Measurements from ENCODE around the gene ARL5A.

The ARL5A gene

GRCh38 chr2:151816843-151817242 is 11.4 kb downstream of the ARL5A start:
- DNase-seq (ENCODE audit: low read depth, low spot score): no peak
- no peak overlapping the region for H3K4me3 ChIP-seq (ENCODE audit: low read depth, low read length)
- in situ Hi-C loops (cut with HindIII; ENCODE audit: low sequenced_read_pairs): no loop called here
- TF ChIP-seq CTCF (IDR thresholded peaks at IDR 0.05; ENCODE audit: low read depth, low read length): no peak

GRCh38 chr2:151815821-151816489 is 12.3 kb downstream of the ARL5A start:
- in situ Hi-C loops (cut with HindIII; ENCODE audit: low sequenced_read_pairs): no loop called here
- H3K4me3 ChIP-seq (ENCODE audit: low read depth, low read length): no peak overlapping the region
- DNase-seq (ENCODE audit: low read depth, low spot score): no peak
- TF ChIP-seq CTCF (IDR thresholded peaks at IDR 0.05; ENCODE audit: low read depth, low read length): no peak

GRCh38 chr2:151810489-151810888 is 17.7 kb downstream of the ARL5A start:
- H3K4me3 ChIP-seq (ENCODE audit: low read depth, low read length): no peak overlapping the region
- DNase-seq (ENCODE audit: low read depth, low spot score): no peak
- TF ChIP-seq CTCF (IDR thresholded peaks at IDR 0.05; ENCODE audit: low read depth, low read length): no peak
- in situ Hi-C loops (cut with HindIII; ENCODE audit: low sequenced_read_pairs): no loop called here

GRCh38 chr2:151809073-151809383 is 19.2 kb downstream of the ARL5A start:
- H3K4me3 ChIP-seq (ENCODE audit: low read depth, low read length): no peak overlapping the region
- TF ChIP-seq CTCF (IDR thresholded peaks at IDR 0.05; ENCODE audit: low read depth, low read length): no peak
- DNase-seq (ENCODE audit: low read depth, low spot score): no peak
- in situ Hi-C loops (cut with HindIII; ENCODE audit: low sequenced_read_pairs): no loop called here

- in situ Hi-C loops (cut with HindIII; ENCODE audit: low sequenced_read_pairs): no loop called here
- H3K4me3 ChIP-seq (ENCODE audit: low read depth, low read length): no peak overlapping the region
- peak; percentile 40 for DNase-seq (ENCODE audit: low read depth, low spot score)
These were observed 19.8 kb downstream of the ARL5A start for GRCh38 chr2:151808258-151809072.

GRCh38 chr2:151805961-151806360 is 22.3 kb downstream of the ARL5A start:
- in situ Hi-C loops (cut with HindIII; ENCODE audit: low sequenced_read_pairs): no loop called here
- no peak for TF ChIP-seq CTCF (IDR thresholded peaks at IDR 0.05; ENCODE audit: low read depth, low read length)
- no peak overlapping the region for H3K4me3 ChIP-seq (ENCODE audit: low read depth, low read length)
- DNase-seq (ENCODE audit: low read depth, low spot score): no peak

More at GRCh38 chr2:151808258-151809072, 19.8 kb downstream of the ARL5A start:
- TF ChIP-seq CTCF (IDR thresholded peaks at IDR 0.05; ENCODE audit: low read depth, low read length): peak; percentile 53
